ENCODE measurements around the gene EIF2A. TPM values are rescaled to one million over a fixed set of nuclear protein-coding genes. Genes with fewer than 3 reads are reported as not detected.

EIF2A gene
- total and polyA plus RNA-seq, 2 of the 13 experiments (the other 11 are each of a cell fraction or from before 2014, with no cell fraction given) = 124 to 139 TPM

GRCh38 chr3:150523538-150523937 is 23.0 kb upstream of the EIF2A start:
- H4K20me1 ChIP-seq (ENCODE audit: insufficient read depth, low read length) = no peaks in the 10 kb centered on the region
- H3K27me3 ChIP-seq (ENCODE audit: control insufficient read depth in 1 of 2, insufficient read depth in 2 of 2, low read length in 2 of 2) = peaks cover 0 to 31% of the 10 kb centered on the region in 2 experiments
- no peak for TF ChIP-seq ZNF556 (CRISPR knock-in tag; IDR thresholded peaks at IDR 0.05; ENCODE audit: borderline replicate concordance)
- TF ChIP-seq SOX13 (IDR thresholded peaks at IDR 0.05) = no peak
- TF ChIP-seq SOX13 (CRISPR knock-in tag; conservative IDR thresholded peaks at IDR 0.05 in 1 of 2, IDR thresholded peaks at IDR 0.05 in 1 of 2) = no peak
- TF ChIP-seq MAFG (CRISPR knock-in tag; IDR thresholded peaks at IDR 0.05) = no peak
- TF ChIP-seq, protein P1, sequence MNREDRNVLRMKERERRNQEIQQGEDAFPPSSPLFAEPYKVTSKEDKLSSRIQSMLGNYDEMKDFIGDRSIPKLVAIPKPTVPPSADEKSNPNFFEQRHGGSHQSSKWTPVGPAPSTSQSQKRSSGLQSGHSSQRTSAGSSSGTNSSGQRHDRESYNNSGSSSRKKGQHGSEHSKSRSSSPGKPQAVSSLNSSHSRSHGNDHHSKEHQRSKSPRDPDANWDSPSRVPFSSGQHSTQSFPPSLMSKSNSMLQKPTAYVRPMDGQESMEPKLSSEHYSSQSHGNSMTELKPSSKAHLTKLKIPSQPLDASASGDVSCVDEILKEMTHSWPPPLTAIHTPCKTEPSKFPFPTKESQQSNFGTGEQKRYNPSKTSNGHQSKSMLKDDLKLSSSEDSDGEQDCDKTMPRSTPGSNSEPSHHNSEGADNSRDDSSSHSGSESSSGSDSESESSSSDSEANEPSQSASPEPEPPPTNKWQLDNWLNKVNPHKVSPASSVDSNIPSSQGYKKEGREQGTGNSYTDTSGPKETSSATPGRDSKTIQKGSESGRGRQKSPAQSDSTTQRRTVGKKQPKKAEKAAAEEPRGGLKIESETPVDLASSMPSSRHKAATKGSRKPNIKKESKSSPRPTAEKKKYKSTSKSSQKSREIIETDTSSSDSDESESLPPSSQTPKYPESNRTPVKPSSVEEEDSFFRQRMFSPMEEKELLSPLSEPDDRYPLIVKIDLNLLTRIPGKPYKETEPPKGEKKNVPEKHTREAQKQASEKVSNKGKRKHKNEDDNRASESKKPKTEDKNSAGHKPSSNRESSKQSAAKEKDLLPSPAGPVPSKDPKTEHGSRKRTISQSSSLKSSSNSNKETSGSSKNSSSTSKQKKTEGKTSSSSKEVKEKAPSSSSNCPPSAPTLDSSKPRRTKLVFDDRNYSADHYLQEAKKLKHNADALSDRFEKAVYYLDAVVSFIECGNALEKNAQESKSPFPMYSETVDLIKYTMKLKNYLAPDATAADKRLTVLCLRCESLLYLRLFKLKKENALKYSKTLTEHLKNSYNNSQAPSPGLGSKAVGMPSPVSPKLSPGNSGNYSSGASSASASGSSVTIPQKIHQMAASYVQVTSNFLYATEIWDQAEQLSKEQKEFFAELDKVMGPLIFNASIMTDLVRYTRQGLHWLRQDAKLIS (CRISPR knock-in tag; IDR thresholded peaks at IDR 0.05) = no peak
- TF ChIP-seq ATF7 (IDR thresholded peaks at IDR 0.05) = no peak
- no peak for TF ChIP-seq ATF7 (CRISPR knock-in tag; IDR thresholded peaks at IDR 0.05)
- TF ChIP-seq ETV6 (CRISPR knock-in tag; conservative IDR thresholded peaks at IDR 0.05) = no peak
- no peak for TF ChIP-seq ZBTB14 (CRISPR knock-in tag; IDR thresholded peaks at IDR 0.05)
- TF ChIP-seq ZNF782 (CRISPR knock-in tag; IDR thresholded peaks at IDR 0.05; ENCODE audit: borderline replicate concordance) = no peak
- TF ChIP-seq, protein P2, sequence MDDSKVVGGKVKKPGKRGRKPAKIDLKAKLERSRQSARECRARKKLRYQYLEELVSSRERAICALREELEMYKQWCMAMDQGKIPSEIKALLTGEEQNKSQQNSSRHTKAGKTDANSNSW (CRISPR knock-in tag; IDR thresholded peaks at IDR 0.05; ENCODE audit: borderline replicate concordance) = no peak
- TF ChIP-seq DMAP1 (CRISPR knock-in tag; IDR thresholded peaks at IDR 0.05) = no peak
- no peak for TF ChIP-seq ZNF101 (CRISPR knock-in tag; IDR thresholded peaks at IDR 0.05; ENCODE audit: borderline replicate concordance, low read depth)
- TF ChIP-seq ETV5 (CRISPR knock-in tag; IDR thresholded peaks at IDR 0.05; ENCODE audit: borderline replicate concordance) = no peak
- TF ChIP-seq MIER3 (CRISPR knock-in tag; IDR thresholded peaks at IDR 0.05; ENCODE audit: borderline replicate concordance) = no peak
- TF ChIP-seq, protein P3, sequence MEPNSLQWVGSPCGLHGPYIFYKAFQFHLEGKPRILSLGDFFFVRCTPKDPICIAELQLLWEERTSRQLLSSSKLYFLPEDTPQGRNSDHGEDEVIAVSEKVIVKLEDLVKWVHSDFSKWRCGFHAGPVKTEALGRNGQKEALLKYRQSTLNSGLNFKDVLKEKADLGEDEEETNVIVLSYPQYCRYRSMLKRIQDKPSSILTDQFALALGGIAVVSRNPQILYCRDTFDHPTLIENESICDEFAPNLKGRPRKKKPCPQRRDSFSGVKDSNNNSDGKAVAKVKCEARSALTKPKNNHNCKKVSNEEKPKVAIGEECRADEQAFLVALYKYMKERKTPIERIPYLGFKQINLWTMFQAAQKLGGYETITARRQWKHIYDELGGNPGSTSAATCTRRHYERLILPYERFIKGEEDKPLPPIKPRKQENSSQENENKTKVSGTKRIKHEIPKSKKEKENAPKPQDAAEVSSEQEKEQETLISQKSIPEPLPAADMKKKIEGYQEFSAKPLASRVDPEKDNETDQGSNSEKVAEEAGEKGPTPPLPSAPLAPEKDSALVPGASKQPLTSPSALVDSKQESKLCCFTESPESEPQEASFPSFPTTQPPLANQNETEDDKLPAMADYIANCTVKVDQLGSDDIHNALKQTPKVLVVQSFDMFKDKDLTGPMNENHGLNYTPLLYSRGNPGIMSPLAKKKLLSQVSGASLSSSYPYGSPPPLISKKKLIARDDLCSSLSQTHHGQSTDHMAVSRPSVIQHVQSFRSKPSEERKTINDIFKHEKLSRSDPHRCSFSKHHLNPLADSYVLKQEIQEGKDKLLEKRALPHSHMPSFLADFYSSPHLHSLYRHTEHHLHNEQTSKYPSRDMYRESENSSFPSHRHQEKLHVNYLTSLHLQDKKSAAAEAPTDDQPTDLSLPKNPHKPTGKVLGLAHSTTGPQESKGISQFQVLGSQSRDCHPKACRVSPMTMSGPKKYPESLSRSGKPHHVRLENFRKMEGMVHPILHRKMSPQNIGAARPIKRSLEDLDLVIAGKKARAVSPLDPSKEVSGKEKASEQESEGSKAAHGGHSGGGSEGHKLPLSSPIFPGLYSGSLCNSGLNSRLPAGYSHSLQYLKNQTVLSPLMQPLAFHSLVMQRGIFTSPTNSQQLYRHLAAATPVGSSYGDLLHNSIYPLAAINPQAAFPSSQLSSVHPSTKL (CRISPR knock-in tag; IDR thresholded peaks at IDR 0.05) = no peak
- POLR2A ChIA-PET = no interaction called here
- no peak for FAIRE-seq
- WGBS (ENCODE audit: low lambda C conversion rate) = 12% methylated on average over 2 of the region's 2 CpGs
- peaks cover 12% of the 10 kb centered on the region for H3K4me1 ChIP-seq (ENCODE audit: insufficient read depth, low read length)
- in situ Hi-C loops (cut with HindIII; ENCODE audit: extremely low pct_ligation_motif_present, low pct_unique_long_range_greater_than_20kb) (loop anchor here (10.0 kb wide), 1 partner anchor 341 kb away; no protein-coding TSS in a partner anchor), intact Hi-C loops (cut with micrococcal nuclease; ENCODE audit: unreplicated experiment) (loop anchor here (10.0 kb wide), 1 partner anchor 621 kb away; no protein-coding TSS in a partner anchor)
- CTCF ChIA-PET (ENCODE audit: low intra/inter-chr PET ratio, low total read pairs) = no interaction called here
- H3K9ac ChIP-seq (ENCODE audit: insufficient read depth, low read depth, low read length) = no peak overlapping the region
- no peak for DNase-seq (ENCODE audit: low spot score)
- no peaks in the 10 kb centered on the region for H3K36me3 ChIP-seq (replicated peaks in 1 of 2; ENCODE audit: control insufficient read depth in 1 of 2, insufficient read depth in 2 of 2, low read length in 2 of 2)
- no TSS peak for BruUV-seq (replicated peaks)
- H3K79me2 ChIP-seq (ENCODE audit: insufficient read depth, low read length) = no peaks in the 10 kb centered on the region
- no peak overlapping the region for H3K4me3 ChIP-seq (replicated peaks in 1 of 3; ENCODE audit: insufficient read depth in 1 of 3, low read depth in 2 of 3, low read length in 3 of 3)
- no peak overlapping the region for H3K27ac ChIP-seq (ENCODE audit: extremely low read length, insufficient read depth, low read length)
- H3K9me3 ChIP-seq (ENCODE audit: low read length) = no peaks in the 10 kb centered on the region
- no peak for ATAC-seq
- H3K4me2 ChIP-seq (ENCODE audit: low read depth, low read length) = no peak overlapping the region
- H2AFZ ChIP-seq (ENCODE audit: low read length) = no peak overlapping the region
